ENCODE measurements around the gene KNDC1.

Gene KNDC1

DNA sequence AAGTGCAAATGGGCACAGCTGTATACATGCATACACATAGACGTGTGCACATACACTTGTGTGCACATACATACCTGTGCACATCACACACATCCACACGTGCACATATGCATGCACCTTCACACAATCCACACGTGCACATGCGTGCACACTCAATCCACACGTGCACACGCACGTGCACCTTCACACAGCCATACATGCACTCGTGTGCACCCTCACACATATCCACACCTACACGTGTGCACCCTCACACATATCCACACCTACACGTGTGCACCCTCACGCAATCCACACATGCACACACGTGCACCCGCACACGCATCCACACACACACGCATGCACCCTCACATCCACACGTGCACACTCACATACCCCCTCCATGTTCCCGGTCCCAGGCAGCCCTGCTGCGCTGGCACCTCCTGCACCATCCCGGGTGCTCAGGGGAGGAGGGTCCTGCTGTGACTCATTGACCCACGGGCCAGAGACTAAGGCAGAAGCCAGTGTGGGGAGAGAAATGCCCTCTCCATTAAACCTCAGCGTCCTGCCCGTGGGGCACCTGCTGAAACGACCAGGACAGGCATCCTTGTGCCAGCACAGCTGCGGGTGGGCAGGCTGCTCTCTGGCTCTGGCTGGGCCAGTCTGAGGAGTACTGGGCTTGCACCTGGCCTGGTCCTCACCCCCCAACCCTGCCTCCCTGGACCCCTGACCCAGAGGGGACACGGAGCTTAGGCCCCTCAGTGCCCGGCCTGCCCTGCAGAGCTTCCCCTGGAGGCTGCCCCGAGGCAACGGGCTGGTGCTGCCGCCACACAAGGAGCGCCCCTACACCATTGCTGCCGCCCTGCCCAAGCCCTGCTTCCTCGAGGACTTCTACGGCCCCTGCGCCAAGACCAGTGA lies 52.2 kb downstream of the KNDC1 start:
- Histone ChIP-seq H3K4me1 (ENCODE audit: control insufficient read depth, insufficient read depth, low read depth, low read length) (peaks cover 3% of the 10 kb centered on the region), H2AFZ (ENCODE audit: low read depth, low read length) (no peak overlapping the region), H3K9ac (ENCODE audit: low read length) (no peak overlapping the region), H3K18ac (ENCODE audit: low read depth in 1 of 2, low read length in 2 of 2) (no peak overlapping the region), H4K8ac (ENCODE audit: low read length) (no peak overlapping the region), H2BK15ac (ENCODE audit: low read depth, poor library complexity, severe bottlenecking) (no peak overlapping the region), H2AK5ac (ENCODE audit: low read length, severe bottlenecking) (no peak overlapping the region), H3K27me3 (ENCODE audit: control insufficient read depth in 1 of 2, insufficient read depth in 1 of 2, low read length in 2 of 2) (peaks cover 0 to 15% of the 10 kb centered on the region in 2 experiments), H3K9me3 (ENCODE audit: control insufficient read depth, low read length) (no peaks in the 10 kb centered on the region), H4K91ac (ENCODE audit: low read length) (no peak overlapping the region), H3K23ac (ENCODE audit: low read length in 2 of 2) (no peak overlapping the region), H3K14ac (ENCODE audit: low read length in 2 of 2) (no peak overlapping the region), H2BK12ac (ENCODE audit: low read length in 2 of 2) (no peak overlapping the region), H3K4me3 (ENCODE audit: insufficient read depth in 1 of 2, low read depth in 1 of 2, low read length in 2 of 2) (peak overlapping the region in 1 of 2 experiments; percentile 27), H3K79me1 (replicated peaks; ENCODE audit: low read length, poor library complexity, severe bottlenecking) (no peaks in the 10 kb centered on the region), H3K4ac (ENCODE audit: low read depth in 1 of 2, low read length in 2 of 2) (no peak overlapping the region), H3K27ac (ENCODE audit: low read length, poor library complexity, severe bottlenecking) (no peak overlapping the region), H2BK5ac (ENCODE audit: low read depth, low read length, poor library complexity, severe bottlenecking) (no peak overlapping the region), H3K36me3 (ENCODE audit: control insufficient read depth in 1 of 2, insufficient read depth in 2 of 2, low read depth in 1 of 2, low read length in 2 of 2) (no peaks in the 10 kb centered on the region), H2BK120ac (ENCODE audit: low read depth, low read length) (no peak overlapping the region), H3K4me2 (ENCODE audit: low read length, poor library complexity, severe bottlenecking) (no peak overlapping the region)
- WGBS = 90% methylated on average over 34 of the region's 34 CpGs
- DNase-seq = no peak

DNA sequence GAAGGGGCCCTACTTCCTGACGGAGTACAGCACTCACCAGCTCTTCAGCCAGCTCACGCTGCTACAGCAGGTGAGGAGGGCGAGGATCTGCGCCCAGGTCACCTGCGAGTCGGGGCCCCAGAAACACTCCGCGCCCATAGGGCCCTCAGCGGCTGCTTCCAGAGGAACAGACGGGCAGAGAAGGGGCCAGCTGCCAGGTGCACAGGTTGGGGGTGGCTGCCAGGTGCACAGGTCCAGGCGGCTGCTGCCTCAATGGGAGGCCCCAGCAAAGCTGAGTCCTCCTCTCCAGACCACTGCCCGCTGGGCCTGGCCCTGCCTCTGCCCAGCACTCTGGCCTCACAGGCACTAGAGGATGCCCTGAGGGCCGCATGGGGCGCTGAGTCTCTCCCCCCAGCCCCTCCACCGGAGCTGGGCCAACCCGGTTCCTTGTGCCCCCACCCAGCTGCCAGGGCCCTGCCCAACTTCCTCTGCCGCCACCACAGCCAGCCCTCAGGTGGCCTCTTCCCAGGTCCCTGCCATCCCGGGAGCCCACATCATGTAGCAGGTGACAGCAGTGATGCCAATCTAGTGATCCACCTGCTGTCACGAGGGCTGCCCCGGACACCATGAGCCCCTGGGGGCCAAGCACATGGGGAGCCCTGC lies 53.0 kb downstream of the KNDC1 start:
- DNase-seq = no peak
- Histone ChIP-seq H3K9me3 (ENCODE audit: control insufficient read depth, low read length) (no peaks in the 10 kb centered on the region), H3K79me1 (replicated peaks; ENCODE audit: low read length, poor library complexity, severe bottlenecking) (no peaks in the 10 kb centered on the region), H3K27me3 (ENCODE audit: control insufficient read depth in 1 of 2, insufficient read depth in 1 of 2, low read length in 2 of 2) (peaks cover 0 to 15% of the 10 kb centered on the region in 2 experiments), H3K4me2 (ENCODE audit: low read length, poor library complexity, severe bottlenecking) (no peak overlapping the region), H3K36me3 (ENCODE audit: control insufficient read depth in 1 of 2, insufficient read depth in 2 of 2, low read depth in 1 of 2, low read length in 2 of 2) (no peaks in the 10 kb centered on the region), H2BK5ac (ENCODE audit: low read depth, low read length, poor library complexity, severe bottlenecking) (no peak overlapping the region), H2BK15ac (ENCODE audit: low read depth, poor library complexity, severe bottlenecking) (no peak overlapping the region), H3K14ac (ENCODE audit: low read length in 2 of 2) (no peak overlapping the region), H4K8ac (ENCODE audit: low read length) (no peak overlapping the region), H3K4ac (ENCODE audit: low read depth in 1 of 2, low read length in 2 of 2) (no peak overlapping the region), H3K4me1 (ENCODE audit: control insufficient read depth, insufficient read depth, low read depth, low read length) (no peaks in the 10 kb centered on the region), H3K27ac (ENCODE audit: low read length, poor library complexity, severe bottlenecking) (no peak overlapping the region), H3K23ac (ENCODE audit: low read length in 2 of 2) (no peak overlapping the region), H2BK12ac (ENCODE audit: low read length in 2 of 2) (no peak overlapping the region), H2AFZ (ENCODE audit: low read depth, low read length) (no peak overlapping the region), H2AK5ac (ENCODE audit: low read length, severe bottlenecking) (no peak overlapping the region), H3K4me3 (ENCODE audit: insufficient read depth in 1 of 2, low read depth in 1 of 2, low read length in 2 of 2) (no peak overlapping the region), H2BK120ac (ENCODE audit: low read depth, low read length) (no peak overlapping the region), H3K9ac (ENCODE audit: low read length) (no peak overlapping the region), H3K18ac (ENCODE audit: low read depth in 1 of 2, low read length in 2 of 2) (no peak overlapping the region), H4K91ac (ENCODE audit: low read length) (no peak overlapping the region)
- 91% methylated on average over 20 of the region's 20 CpGs for WGBS

DNA sequence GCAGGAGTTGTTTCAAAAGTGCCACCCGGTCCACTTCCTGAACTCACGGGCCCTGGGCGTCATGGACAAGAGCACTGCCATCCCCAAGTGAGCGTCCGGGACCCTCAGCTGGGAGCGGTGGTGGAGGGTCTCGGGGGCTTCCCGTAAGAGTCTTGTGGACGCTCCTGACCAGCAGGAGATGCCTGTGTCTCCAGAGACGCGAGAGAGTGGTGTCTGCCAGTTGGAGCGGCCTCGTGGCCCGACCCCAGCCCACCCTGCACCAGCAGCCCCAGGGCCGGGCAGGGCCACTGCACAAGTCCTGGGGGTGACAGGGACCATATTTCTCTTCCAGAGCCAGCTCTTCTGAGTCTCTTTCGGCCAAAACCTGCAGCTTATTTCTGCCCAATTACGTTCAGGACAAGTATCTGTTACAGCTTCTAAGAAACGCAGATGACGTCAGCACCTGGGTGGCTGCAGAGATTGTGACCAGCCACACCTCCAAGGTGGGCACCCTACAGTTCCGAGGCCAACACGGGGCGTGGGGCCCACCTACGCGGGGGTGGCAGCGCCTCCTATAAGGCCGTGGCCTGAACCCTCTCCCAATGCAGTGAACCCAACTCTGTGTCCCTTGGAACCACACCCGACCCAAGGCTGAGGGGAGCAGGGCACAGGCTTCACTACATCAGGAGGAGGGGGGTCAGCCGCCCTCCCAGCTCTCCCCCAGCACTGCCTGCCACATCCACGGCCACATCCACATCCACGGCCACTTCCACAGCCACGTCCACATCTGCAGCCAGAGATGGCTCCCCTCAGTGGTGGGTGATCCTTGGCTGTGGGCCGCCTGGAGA lies 53.8 kb downstream of the KNDC1 start:
- Histone ChIP-seq H3K4me2 (ENCODE audit: low read length, poor library complexity, severe bottlenecking) (no peak overlapping the region), H3K9me3 (ENCODE audit: control insufficient read depth, low read length) (no peaks in the 10 kb centered on the region), H2BK15ac (ENCODE audit: low read depth, poor library complexity, severe bottlenecking) (no peak overlapping the region), H3K4me1 (ENCODE audit: control insufficient read depth, insufficient read depth, low read depth, low read length) (peaks cover 2% of the 10 kb centered on the region), H2AFZ (ENCODE audit: low read depth, low read length) (no peak overlapping the region), H2AK5ac (ENCODE audit: low read length, severe bottlenecking) (no peak overlapping the region), H3K9ac (ENCODE audit: low read length) (no peak overlapping the region), H2BK12ac (ENCODE audit: low read length in 2 of 2) (no peak overlapping the region), H3K23ac (ENCODE audit: low read length in 2 of 2) (no peak overlapping the region), H3K27ac (ENCODE audit: low read length, poor library complexity, severe bottlenecking) (no peak overlapping the region), H3K4ac (ENCODE audit: low read depth in 1 of 2, low read length in 2 of 2) (no peak overlapping the region), H3K18ac (ENCODE audit: low read depth in 1 of 2, low read length in 2 of 2) (no peak overlapping the region), H3K36me3 (ENCODE audit: control insufficient read depth in 1 of 2, insufficient read depth in 2 of 2, low read depth in 1 of 2, low read length in 2 of 2) (no peaks in the 10 kb centered on the region), H4K91ac (ENCODE audit: low read length) (no peak overlapping the region), H2BK5ac (ENCODE audit: low read depth, low read length, poor library complexity, severe bottlenecking) (no peak overlapping the region), H4K8ac (ENCODE audit: low read length) (no peak overlapping the region), H3K4me3 (ENCODE audit: insufficient read depth in 1 of 2, low read depth in 1 of 2, low read length in 2 of 2) (no peak overlapping the region), H3K27me3 (ENCODE audit: control insufficient read depth in 1 of 2, insufficient read depth in 1 of 2, low read length in 2 of 2) (peaks cover 0 to 15% of the 10 kb centered on the region in 2 experiments), H3K79me1 (replicated peaks; ENCODE audit: low read length, poor library complexity, severe bottlenecking) (no peaks in the 10 kb centered on the region), H3K14ac (ENCODE audit: low read length in 2 of 2) (no peak overlapping the region), H2BK120ac (ENCODE audit: low read depth, low read length) (no peak overlapping the region)
- 83% methylated on average over 32 of the region's 32 CpGs for WGBS
- DNase-seq = no peak
